Stimulated activated effector memory CD8-positive, alpha-beta T cell treated with anti-CD3 and anti-CD28 coated beads, Interleukin-12 subunit alpha, Interleukin-12 subunit beta, amount 100 ng/mL, for 72 hours (primary cell): ENCODE measurements around the gene EDEM2.
"Not testable (repeated sequence)": the region's sequence is repeated elsewhere in the genome, so short reads cannot be mapped to it uniquely, and the experiment has no call there.

Source experiments
- ATAC-seq: fragments of 150-1000 bp; cut with Tn5 transposase; 2 replicates; pipeline ENCODE4 v1.10.0; 2021
- DNase-seq, 2 donors: peaks; one replicate each; pipeline ENCODE4 v3.0.0; 2021 to 2022; ENCODE audit warnings: low spot score in 2 of 2
- H3K27ac Mint-ChIP-seq: one replicate; pipeline ENCODE4 v1.8.0; 2022; ENCODE audit warnings: mild to moderate bottlenecking, mixed read lengths
- H3K36me3 Mint-ChIP-seq: one replicate; pipeline ENCODE4 v1.8.0; 2022; ENCODE audit warnings: mild to moderate bottlenecking, mixed read lengths
- H3K4me1 Mint-ChIP-seq: one replicate; pipeline ENCODE4 v1.8.0; 2022; ENCODE audit warnings: mixed read lengths
- H3K4me3 Mint-ChIP-seq: one replicate; pipeline ENCODE4 v1.8.0; 2022; ENCODE audit warnings: mild to moderate bottlenecking, mixed read lengths
- H3K9me3 Mint-ChIP-seq: one replicate; pipeline ENCODE4 v1.8.0; 2022; ENCODE audit warnings: mixed read lengths

EDEM2 gene

DNA sequence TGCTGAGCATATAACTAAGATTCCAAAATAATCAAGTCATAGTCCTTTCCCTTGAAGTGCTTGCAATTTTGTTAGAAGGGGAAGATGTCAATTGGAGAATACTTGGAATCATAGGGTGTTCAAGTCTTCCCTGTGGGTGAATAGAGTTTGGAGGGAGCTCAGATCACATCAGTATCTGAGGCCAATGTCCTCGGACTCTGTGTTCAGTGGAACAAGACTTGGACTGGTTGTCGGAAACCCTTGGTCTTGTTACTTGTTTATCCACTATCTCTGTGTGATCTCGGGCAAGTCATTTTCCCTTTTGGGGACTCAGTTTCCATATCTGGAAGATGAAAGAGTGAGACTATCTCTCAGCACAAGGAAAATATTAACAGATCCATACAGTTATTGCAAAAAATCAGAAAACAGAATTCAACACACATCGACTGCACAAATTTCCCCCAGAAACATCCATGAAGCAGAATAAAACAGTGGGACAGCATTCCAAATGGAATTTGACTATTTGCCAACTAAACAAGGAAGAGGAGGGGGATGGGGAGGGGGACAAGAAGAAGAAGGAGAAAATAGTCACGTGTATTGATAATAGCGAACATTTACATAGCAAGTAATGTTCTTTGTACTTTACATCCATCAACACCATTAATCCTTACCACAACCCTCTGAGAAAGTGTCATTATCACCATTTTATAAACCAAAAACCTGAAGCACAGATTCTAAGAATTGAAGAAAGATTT, 3.9 kb upstream of the EDEM2 start:
- Mint-ChIP-seq H3K9me3 (no peaks in the 10 kb centered on the region), H3K27ac (no peak overlapping the region), H3K4me1 (peaks cover 17% of the 10 kb centered on the region), H3K4me3 (no peak overlapping the region), H3K36me3 (peaks cover 17% of the 10 kb centered on the region)
- ATAC-seq (no peak), DNase-seq (no peak)

DNA sequence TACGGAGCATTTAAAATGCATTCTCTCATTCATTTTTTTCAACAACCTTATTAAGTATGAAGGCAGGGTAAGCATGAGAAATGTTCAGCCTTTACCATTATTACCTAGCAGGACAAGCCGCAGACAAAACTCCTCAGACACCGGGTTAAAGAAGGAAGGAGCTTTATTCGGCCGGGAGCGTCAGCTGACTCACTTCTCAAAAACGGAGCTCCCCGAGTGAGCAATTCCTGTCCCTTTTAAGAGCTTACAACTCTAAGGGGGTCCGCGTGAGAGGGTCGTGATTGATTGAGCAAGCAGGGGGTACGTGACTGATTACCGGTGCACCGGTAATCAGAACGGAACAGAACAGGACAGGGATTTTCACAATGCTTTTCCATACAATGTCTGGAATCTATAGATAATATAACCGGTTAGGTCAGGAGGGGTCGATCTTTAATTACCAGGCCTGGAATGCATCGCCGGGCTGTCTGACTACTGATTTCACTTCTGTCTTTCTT, 487 bp upstream of the EDEM2 start:
- peak overlapping the region; percentile 92 for H3K4me3 Mint-ChIP-seq
- DNase-seq (peak in 1 of 2 donors; percentile 63), ATAC-seq (peak; percentile 2)
- H3K9me3 Mint-ChIP-seq: not testable (repeated sequence)
- H3K36me3 Mint-ChIP-seq: peaks cover 39% of the 10 kb centered on the region
- H3K4me1 Mint-ChIP-seq: peaks cover 31% of the 10 kb centered on the region
- peak overlapping the region; percentile 96 for H3K27ac Mint-ChIP-seq

DNA sequence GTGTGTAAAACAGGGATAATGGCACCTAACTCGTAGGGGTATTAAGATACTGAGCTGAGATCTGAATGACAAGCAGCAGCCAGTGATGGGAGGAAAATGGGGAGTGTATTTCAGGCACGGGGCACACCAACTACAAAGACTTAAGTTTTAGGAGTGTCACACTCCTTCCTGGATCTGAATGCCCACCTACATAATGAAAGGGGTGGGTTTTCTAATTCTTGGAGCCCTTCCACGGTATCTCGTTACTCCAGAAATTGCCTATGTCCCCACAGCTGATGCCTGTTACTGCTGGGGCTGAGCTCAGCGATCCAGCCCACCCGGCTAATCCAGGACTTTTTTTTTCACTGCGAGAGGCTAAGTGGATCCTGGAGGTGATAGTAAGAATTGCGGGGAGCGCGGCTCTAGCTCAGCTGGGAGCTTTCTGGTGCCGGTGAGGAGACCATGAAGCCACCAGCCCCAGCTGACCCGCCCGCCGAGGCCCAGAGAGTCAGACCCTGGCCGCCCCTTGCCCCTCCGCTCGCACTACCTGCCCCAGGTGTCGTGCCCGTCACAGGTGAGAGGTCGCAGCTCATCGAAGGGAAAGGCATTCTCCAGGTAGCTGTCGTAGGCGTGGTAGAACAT, 727 bp downstream of the EDEM2 start:
- H3K36me3 Mint-ChIP-seq: peaks cover 52% of the 10 kb centered on the region
- H3K4me1 Mint-ChIP-seq: peaks cover 31% of the 10 kb centered on the region
- no peak for DNase-seq
- peak overlapping the region; percentile 96 for H3K27ac Mint-ChIP-seq
- peak; percentile 3 for ATAC-seq
- H3K9me3 Mint-ChIP-seq: no peaks in the 10 kb centered on the region
- peak overlapping the region; percentile 92 for H3K4me3 Mint-ChIP-seq

DNA sequence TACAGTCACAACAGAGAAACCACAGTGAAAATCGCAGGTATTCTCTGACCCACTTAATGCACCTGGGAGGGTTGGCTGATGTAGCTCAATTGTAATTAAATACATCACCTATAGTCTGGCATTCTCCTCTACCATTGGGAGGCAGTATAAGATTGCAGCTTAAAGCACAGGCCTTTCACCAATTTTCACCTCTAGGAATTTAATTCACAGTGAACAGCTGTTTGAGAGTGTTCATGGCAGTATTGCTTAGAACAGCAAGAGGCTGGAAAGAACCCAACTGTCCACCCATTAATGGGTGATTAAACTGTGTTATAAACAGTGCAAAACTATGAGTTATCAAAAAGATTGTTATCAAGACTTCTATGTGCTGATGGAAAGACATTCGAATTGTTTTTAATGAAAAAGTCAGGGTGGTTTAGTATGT, 2.0 kb downstream of the EDEM2 start:
- H3K9me3 Mint-ChIP-seq: no peaks in the 10 kb centered on the region
- ATAC-seq (peak; percentile 52), DNase-seq (no peak)
- peak overlapping the region; percentile 57 for H3K27ac Mint-ChIP-seq
- peak overlapping the region; percentile 92 for H3K4me3 Mint-ChIP-seq
- peaks cover 64% of the 10 kb centered on the region for H3K36me3 Mint-ChIP-seq
- peaks cover 37% of the 10 kb centered on the region for H3K4me1 Mint-ChIP-seq

DNA sequence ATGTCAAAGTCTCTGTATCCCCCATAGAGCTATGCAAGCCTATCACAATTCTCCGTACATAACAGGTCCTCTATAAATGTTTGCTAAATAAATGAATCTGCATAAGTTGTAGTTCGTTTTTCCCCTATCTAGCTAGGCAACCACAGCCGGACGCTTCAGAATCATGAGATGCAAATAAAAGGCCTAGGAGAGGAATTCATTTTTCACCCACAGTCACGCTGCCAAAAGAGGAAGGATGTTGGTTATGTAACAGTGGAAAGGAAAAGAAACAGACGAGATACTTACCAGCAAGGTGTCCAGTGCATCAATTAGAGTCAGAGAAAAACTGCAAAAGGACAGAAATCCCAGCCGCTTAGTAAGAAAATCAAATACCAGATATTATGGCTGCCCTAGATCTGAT, 2.4 kb downstream of the EDEM2 start:
- Mint-ChIP-seq H3K4me1 (peaks cover 37% of the 10 kb centered on the region), H3K9me3 (no peaks in the 10 kb centered on the region), H3K4me3 (peak overlapping the region; percentile 92), H3K27ac (peak overlapping the region; percentile 57), H3K36me3 (peaks cover 69% of the 10 kb centered on the region)
- no peak for DNase-seq
- ATAC-seq: no peak

DNA sequence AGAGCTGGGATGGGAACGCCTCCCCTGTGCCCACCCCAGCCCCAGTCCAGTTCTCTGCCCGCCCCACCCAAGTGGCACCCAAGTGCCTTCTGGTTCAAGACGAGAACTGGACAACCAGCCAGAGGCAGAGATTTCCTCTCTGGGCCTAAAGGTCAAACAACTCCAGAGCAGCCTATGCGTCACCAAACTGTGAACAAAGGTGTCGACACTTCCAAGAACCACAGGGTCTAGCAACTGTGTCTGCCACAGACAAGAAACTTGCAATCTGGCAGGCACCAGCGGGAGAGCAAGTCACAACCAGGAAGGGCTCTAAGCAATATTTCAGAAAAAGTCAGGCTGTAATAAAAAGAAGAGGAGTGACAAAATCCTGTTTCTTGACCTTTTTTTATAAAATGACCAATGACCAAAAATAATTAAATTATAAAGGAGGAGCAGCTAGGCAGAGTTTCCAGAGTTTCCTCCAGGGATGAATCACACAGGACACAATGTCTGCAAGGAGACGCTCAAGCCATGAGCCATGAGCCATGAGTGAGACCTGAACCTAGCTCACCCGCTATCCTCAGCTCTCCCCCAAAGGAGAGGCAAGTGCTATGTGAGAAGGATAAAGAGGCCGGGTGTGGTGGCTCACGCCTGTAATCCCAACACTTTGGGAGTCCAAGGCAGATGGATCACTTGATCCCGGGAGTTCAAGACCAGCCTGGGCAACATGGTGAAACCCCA, 11.1 kb downstream of the EDEM2 start:
- H3K27ac Mint-ChIP-seq: peak overlapping the region; percentile 72
- no peak for DNase-seq
- H3K9me3 Mint-ChIP-seq: no peaks in the 10 kb centered on the region
- peaks cover 100% of the 10 kb centered on the region for H3K36me3 Mint-ChIP-seq
- peak; percentile 61 for ATAC-seq
- H3K4me3 Mint-ChIP-seq: no peak overlapping the region
- peaks cover 10% of the 10 kb centered on the region for H3K4me1 Mint-ChIP-seq

DNA sequence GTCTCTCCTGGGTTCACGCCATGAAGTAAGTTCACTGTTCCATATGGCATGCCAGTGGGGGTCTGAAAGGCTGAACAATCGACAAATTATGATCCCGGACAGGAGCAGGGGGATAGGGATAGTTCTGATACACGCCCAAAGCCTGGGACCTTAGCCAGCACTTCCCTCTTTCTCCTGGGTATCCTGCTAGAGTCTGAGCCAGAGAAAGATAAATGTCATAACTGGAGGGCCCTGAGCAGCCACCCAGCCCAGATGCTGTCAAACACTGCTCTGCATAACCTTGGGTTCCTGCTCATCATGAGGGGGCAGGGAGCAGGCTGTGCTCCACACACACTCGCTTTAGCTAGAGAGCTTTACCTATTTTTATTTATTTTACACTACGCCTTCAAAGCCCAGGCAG, 12.3 kb downstream of the EDEM2 start:
- peaks cover 4% of the 10 kb centered on the region for H3K4me1 Mint-ChIP-seq
- H3K9me3 Mint-ChIP-seq: no peaks in the 10 kb centered on the region
- ATAC-seq (no peak), DNase-seq (no peak)
- H3K36me3 Mint-ChIP-seq: peaks cover 100% of the 10 kb centered on the region
- no peak overlapping the region for H3K4me3 Mint-ChIP-seq
- peak overlapping the region; percentile 72 for H3K27ac Mint-ChIP-seq

DNA sequence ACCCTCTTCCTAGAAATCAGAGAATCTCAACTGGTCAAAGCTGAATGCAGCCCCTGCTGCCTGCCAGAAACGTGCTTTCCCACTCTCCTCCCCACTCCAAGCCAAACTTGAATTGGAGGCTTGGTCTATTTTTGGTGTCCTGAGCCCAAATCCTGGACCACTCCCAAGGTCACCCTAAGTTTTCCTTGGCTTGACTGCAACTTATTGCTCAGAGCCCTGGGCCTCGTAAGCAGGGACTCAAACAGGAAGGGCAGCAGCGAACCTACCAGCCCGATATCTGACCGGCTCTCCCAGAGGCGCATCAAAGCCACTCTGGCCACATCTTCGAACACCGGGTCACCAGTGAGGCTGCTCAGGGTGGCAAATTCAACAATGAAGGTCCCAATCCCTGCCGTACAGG, 12.7 kb downstream of the EDEM2 start:
- DNase-seq: no peak

DNA sequence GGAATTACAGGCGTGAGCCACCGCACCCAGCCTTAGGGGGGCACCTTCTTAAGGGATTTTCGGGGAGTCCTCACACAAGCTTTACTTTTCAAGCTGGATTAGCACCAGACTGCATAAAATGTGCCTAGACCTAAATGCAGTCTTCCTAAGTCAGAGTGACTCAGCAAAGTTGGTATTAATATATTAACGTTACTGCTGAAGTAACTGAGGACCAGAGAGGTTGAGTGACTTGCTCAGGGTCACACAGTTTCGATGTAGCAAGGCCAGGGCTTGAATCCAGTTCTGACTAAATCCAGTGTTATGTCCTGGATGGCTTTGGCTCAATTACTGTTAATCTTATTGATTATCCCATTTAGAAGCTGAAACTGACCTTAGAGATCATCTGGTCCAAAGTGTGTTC, 13.4 kb downstream of the EDEM2 start:
- H3K36me3 Mint-ChIP-seq: peaks cover 100% of the 10 kb centered on the region
- peak overlapping the region; percentile 1 for H3K27ac Mint-ChIP-seq
- ATAC-seq: no peak
- peaks cover 4% of the 10 kb centered on the region for H3K4me1 Mint-ChIP-seq
- no peak overlapping the region for H3K4me3 Mint-ChIP-seq
- H3K9me3 Mint-ChIP-seq: no peaks in the 10 kb centered on the region
- no peak for DNase-seq

More for the DNA sequence above, 12.7 kb downstream of the EDEM2 start:
- H3K27ac Mint-ChIP-seq: peak overlapping the region; percentile 72
- peaks cover 100% of the 10 kb centered on the region for H3K36me3 Mint-ChIP-seq
- no peak overlapping the region for H3K4me3 Mint-ChIP-seq
- no peak for ATAC-seq
- no peaks in the 10 kb centered on the region for H3K9me3 Mint-ChIP-seq
- H3K4me1 Mint-ChIP-seq: peaks cover 4% of the 10 kb centered on the region

DNA sequence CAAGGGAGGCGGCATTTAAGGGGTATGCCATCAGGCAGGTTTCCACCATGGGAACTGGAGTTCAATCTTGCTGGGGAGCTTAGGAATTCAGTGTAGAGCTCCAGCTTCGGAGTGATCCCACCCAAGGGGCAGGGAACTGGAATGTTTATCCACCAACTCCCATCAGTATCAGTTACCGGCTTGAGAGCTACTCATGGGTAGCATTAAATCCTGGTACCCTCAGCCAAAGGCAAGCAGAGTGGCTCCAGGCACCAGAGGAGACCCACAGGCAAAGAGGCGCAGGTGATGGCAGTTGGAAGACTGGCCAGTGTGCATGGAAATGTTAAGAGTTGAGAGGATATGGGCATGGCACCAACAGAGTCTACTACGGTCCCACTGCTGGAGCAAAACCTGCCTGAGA, 14.1 kb downstream of the EDEM2 start:
- Mint-ChIP-seq H3K36me3 (peaks cover 100% of the 10 kb centered on the region), H3K27ac (no peak overlapping the region), H3K4me3 (no peak overlapping the region), H3K9me3 (no peaks in the 10 kb centered on the region), H3K4me1 (peaks cover 4% of the 10 kb centered on the region)
- ATAC-seq: no peak
- DNase-seq: no peak

DNA sequence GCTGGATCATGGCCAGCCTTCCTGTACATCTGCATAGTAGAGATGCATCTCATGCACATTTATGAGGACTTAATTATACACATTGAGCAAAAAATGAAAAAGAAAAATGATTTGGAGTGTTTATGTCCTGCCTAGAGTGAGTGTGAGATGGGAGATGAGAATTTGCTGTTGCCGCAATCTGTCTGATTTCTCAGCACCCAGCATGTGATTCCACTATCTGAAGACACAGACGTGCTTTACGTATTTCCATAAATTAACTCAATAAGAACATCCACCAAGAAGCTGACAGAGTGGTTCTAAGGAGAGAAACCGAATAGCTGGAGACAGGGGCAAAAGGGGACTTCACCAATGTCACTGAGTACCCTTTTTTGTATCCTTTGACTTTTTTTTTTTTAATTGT, 15.2 kb downstream of the EDEM2 start:
- Mint-ChIP-seq H3K4me1 (peaks cover 4% of the 10 kb centered on the region), H3K27ac (peak overlapping the region; percentile 21), H3K9me3 (no peaks in the 10 kb centered on the region), H3K36me3 (peaks cover 100% of the 10 kb centered on the region), H3K4me3 (no peak overlapping the region)
- no peak for DNase-seq
- no peak for ATAC-seq

DNA sequence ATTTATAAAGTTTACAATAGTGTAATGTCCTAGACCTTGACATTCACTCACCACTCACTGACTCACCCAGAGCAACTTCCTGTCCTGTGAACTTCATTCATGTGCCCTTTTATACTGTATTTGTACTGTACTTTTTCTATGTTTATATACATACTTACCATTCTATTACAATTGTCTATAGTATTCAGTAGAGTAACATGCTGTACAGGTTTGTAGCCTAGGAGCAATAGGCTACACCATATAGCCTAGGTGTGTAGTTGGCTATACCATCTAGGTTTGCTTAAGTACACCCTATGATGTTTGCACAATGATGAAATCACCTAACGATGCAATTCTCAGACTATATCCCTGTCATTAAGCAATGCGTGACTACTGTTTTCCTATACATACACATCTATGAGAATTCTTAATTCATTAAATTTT, 17.5 kb downstream of the EDEM2 start:
- ATAC-seq: peak; percentile 48
- DNase-seq: no peak
- Mint-ChIP-seq H3K4me3 (no peak overlapping the region), H3K4me1 (no peaks in the 10 kb centered on the region), H3K27ac (no peak overlapping the region), H3K9me3 (no peaks in the 10 kb centered on the region), H3K36me3 (peaks cover 100% of the 10 kb centered on the region)

DNA sequence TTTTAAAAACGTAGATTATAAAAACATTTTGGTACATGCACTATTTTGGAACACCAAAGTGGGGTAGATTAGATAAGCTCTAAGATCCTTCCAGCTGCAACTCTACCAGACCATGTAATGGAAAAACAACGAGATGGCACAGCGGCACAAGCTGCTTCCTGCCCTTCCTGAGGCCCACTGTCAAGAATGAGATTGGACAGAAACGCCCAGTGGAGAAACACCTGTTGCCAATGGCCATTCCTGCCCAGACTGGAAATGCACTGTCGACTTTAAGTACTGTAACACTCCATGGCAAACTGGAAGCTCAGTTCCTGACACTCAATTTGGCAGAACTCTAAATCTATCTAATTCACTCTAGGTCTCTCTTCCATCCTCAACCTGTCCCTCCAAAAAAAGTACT, 21.4 kb downstream of the EDEM2 start:
- ATAC-seq (no peak), DNase-seq (no peak)
- H3K4me1 Mint-ChIP-seq: peaks cover 7% of the 10 kb centered on the region
- H3K27ac Mint-ChIP-seq: no peak overlapping the region
- H3K9me3 Mint-ChIP-seq: no peaks in the 10 kb centered on the region
- peaks cover 100% of the 10 kb centered on the region for H3K36me3 Mint-ChIP-seq
- no peak overlapping the region for H3K4me3 Mint-ChIP-seq

DNA sequence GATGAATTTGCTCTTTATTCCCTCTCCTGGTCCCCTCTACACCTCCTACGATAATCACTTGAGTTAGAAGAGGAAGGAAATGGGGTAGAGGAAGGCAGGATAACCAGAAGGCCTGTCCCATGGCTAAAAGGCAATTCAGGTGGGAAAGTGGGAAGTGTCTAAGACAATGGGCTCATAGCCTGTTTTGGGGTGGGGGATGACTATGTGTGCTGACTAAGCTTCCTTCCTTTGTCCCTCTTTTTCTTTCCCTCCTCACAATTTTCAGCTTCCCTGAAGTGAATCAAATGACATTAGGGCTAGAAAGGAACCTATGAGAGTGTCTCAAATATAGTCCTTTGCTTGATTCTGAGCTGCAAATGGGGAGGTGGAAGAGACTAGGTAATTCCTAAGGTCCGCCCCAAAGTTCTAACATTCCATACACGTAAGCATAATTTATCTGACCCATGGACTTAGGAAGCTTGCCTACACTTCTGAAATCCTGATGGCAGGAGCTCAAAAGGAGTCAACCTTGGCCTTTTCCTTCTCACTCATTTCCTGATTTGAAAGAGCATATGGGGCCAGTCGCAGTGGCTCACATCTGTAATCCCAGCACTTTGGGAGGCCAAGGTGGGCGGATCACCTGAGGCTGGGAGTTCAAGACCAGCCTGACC, 24.3 kb downstream of the EDEM2 start:
- Mint-ChIP-seq H3K9me3 (no peaks in the 10 kb centered on the region), H3K4me1 (peaks cover 30% of the 10 kb centered on the region), H3K4me3 (no peak overlapping the region), H3K36me3 (peaks cover 99% of the 10 kb centered on the region), H3K27ac (peak overlapping the region; percentile 64)
- ATAC-seq (no peak), DNase-seq (no peak)

DNA sequence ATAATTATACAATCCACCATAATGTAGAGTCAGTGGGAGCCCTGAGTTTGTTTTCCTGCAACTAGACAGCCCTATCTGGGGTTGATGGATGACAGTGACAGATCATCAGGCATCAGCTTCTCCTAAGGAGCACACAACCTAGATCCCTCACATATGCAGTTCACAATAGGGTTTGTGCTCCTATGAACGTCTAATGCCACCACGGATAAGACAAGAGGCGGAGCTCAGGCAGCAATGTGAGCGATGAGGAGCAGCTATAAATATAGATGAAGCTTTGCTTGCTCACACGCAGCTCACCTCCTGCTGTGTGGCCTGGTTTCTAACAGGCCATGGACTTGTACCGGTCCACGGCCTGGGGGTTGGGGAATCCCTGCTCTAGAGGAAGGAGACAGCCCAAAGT, 25.9 kb downstream of the EDEM2 start:
- DNase-seq (no peak), ATAC-seq (no peak)
- Mint-ChIP-seq H3K9me3 (no peaks in the 10 kb centered on the region), H3K36me3 (peaks cover 99% of the 10 kb centered on the region), H3K4me3 (no peak overlapping the region), H3K27ac (peak overlapping the region; percentile 89), H3K4me1 (peaks cover 45% of the 10 kb centered on the region)
